ENCODE measurements around the gene SIGLEC12. TPM values are rescaled to one million over a fixed set of nuclear protein-coding genes. Genes with fewer than 3 reads are reported as not detected.

The SIGLEC12 gene
- total and polyA plus RNA-seq, 12 donors, result 0.10 to 0.70 TPM; not detected in 10

GRCh38 chr19:51544038-51544437 is 42.4 kb upstream of the SIGLEC12 start:
- TF ChIP-seq CTCF (IDR thresholded peaks at IDR 0.05), result no peak
- Histone ChIP-seq H3K27ac (no peak overlapping the region), H3K27me3 (peaks cover 0 to 77% (median 53%) of the 10 kb centered on the region in 7 donors), H3K4me3 (no peak overlapping the region), H3K4me1 (peaks cover 0 to 4% (median 0%) of the 10 kb centered on the region in 9 donors), H3K9me3 (no peaks in the 10 kb centered on the region), H3K36me3 (no peaks in the 10 kb centered on the region)
- intact Hi-C loops (cut with DNase I), result no loop called here
- DNase-seq, result no peak
- WGBS, 2 donors, result 82 to 83% methylated on average over 6 of the region's 6 CpGs
- ATAC-seq, result no peak

GRCh38 chr19:51542699-51543098 is 41.1 kb upstream of the SIGLEC12 start:
- Histone ChIP-seq H3K36me3 (no peaks in the 10 kb centered on the region), H3K9me3 (no peaks in the 10 kb centered on the region), H3K4me1 (peaks cover 0 to 4% (median 0%) of the 10 kb centered on the region in 9 donors), H3K27me3 (peaks cover 6 to 84% (median 62%) of the 10 kb centered on the region in 7 donors), H3K27ac (no peak overlapping the region), H3K4me3 (no peak overlapping the region)
- TF ChIP-seq CTCF (IDR thresholded peaks at IDR 0.05), result no peak
- 56 to 67% methylated on average over 5 of the region's 5 CpGs for WGBS, 2 donors
- ATAC-seq, result no peak
- intact Hi-C loops (cut with DNase I), result no loop called here
- no peak for DNase-seq

GRCh38 chr19:51541458-51542357 is 40.1 kb upstream of the SIGLEC12 start:
- H3K4me3 ChIP-seq, result no peak overlapping the region
- 50 to 51% methylated on average over 10 of the region's 10 CpGs for WGBS, 2 donors
- intact Hi-C loops (cut with DNase I), result no loop called here
- no peaks in the 10 kb centered on the region for H3K36me3 ChIP-seq
- no peak for DNase-seq
- no peak for ATAC-seq
- H3K4me1 ChIP-seq, result peaks cover 0 to 4% (median 0%) of the 10 kb centered on the region in 9 donors
- TF ChIP-seq CTCF (IDR thresholded peaks at IDR 0.05), result no peak
- H3K9me3 ChIP-seq, result no peaks in the 10 kb centered on the region
- peaks cover 6 to 84% (median 53%) of the 10 kb centered on the region in 7 donors for H3K27me3 ChIP-seq
- H3K27ac ChIP-seq, result no peak overlapping the region

- Histone ChIP-seq H3K4me1 (no peaks in the 10 kb centered on the region), H3K36me3 (no peaks in the 10 kb centered on the region), H3K4me3 (no peak overlapping the region), H3K27me3 (peaks cover 6 to 69% (median 46%) of the 10 kb centered on the region in 7 donors), H3K27ac (no peak overlapping the region), H3K9me3 (peaks cover 0 to 14% (median 0%) of the 10 kb centered on the region in 11 donors)
- ATAC-seq, result no peak
- 83 to 90% methylated on average over 4 of the region's 4 CpGs for WGBS, 2 donors
- no peak for TF ChIP-seq CTCF (IDR thresholded peaks at IDR 0.05)
- intact Hi-C loops (cut with DNase I), result no loop called here
- DNase-seq, result no peak
Observed at GRCh38 chr19:51539821-51540366, 38.3 kb upstream of the SIGLEC12 start.

Measured in heart right ventricle (tissue), 16 donors.